Activated T-helper 1 cell treated with anti-CD3 and anti-CD28 coated beads, Interleukin-2, amount 50 U/mL, for 16 hours (primary cell): Measurements from ENCODE around the gene PMP22.
"Not testable (repeated sequence)": the region's sequence is repeated elsewhere in the genome, so short reads cannot be mapped to it uniquely, and the experiment has no call there.

Experiments
- DNase-seq, 2 donors: peaks; one replicate each; pipeline ENCODE4 v3.0.0-alpha.2; 2020; ENCODE audit warnings: low read depth in 1 of 2, low spot score in 1 of 2

The PMP22 gene

DNA sequence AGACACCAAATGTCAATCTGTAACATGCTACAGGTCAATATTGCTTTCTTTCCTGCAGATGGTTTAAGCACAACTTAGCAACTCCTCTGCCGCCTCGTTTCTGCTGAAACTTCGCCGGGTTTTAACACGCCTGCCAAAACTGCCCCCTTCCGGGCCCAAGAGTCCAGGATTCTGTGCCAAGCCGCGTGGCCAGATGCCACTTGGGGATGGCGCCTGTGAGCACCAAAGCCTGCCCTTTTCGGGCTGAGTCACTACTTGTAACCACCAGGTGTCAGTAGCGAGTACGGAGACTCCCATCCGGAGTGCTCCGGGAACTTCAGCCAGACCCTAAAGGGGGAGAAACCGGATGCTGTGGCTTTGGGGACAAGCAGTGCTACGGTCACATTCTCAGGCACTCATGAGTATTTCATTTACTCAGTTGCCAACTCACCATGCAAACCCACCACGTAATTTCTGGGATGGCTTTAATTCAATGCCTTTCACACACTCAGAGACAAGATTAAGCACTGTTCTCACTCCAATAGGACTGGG is 7.8 kb downstream of the PMP22 start:
- peak; percentile 10 to 15 for DNase-seq

GRCh38 chr17:15256689-15257088 is 8.4 kb downstream of the PMP22 start:
- no peak for DNase-seq

DNA sequence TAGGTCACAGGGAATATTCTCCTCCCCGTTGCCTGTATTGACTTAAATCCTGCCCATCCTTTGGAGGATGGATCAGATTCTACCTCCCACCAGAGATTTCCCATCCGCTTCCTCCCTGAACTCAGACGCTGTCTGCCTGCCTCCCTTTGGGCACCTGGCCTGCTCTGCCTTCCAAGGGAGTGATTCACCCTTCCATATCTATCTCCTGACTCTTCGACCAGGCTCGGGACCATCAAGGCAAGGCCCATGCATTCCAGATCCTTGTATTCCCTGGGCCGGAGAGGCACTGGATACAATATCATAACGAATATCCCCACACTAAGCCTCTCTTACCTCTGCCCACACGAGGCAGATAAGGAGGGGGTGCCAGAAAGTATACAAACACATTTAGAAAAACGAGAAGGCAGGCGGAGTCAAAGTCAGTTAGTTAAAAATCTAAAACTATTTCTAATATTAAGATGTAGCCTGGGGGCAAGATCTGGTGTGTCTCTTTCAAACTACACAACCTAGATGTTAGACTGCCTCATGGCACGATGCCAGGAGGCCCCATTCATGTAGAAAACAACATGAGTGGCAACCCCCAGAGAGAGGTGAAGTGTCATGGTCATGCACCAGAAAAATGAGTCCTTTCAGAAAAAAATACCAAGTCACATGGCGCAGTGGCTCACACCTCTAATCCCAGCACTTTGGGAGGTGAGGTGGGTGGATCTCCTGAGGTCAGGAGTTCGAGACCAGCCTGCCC is 9.2 kb downstream of the PMP22 start:
- no peak for DNase-seq

GRCh38 chr17:15250135-15250860 is 14.8 kb downstream of the PMP22 start:
- DNase-seq = no peak

DNA sequence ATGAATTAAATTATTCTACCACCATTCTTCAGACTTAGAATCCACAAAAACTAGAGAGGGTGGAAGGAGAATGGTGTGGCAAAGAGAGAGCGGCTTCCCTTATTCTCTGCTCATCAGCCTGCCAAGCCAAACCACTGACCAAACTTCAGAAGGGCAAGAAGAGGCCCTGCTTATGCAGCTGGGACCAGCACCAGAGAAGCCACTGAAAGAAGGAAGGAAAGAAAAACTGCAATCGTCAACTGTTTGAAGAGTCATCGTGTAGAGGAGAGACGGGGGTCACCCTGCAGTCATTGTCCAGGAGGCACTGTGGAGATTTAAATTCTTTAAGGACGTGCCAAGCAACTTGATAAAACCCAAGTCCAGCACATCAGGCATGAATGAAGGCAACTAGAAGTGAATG is 15.6 kb downstream of the PMP22 start:
- no peak for DNase-seq

DNA sequence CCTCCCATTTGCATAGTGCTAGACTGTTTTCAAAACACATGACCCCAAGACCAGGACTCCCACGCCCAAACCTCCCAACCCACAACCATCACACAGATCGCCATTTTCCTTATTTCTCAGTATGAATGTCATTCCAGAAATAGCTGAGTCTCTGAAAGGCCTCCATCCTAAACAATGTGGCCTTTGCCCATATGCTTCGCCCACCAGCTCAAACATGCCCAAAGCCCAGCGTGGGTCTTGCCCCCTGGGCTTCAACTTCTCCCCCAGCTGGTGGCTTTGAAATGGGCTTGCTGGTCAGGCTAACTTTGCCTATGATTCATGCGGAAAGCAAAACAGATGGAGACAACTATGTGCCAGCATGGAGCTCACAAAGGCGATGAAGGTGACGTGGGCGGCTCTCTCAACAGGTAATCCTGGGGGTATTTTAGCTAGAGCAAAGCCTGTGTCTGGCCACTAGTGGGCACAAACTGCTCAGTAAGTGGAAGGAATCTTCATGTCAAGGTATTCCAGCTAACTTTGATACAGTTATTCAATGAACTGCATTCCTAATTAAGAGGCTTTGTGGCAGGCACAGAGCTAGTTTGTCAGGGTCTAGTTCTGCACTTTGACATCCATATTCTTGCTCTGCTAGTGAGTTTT is 17.1 kb downstream of the PMP22 start:
- no peak for DNase-seq

GRCh38 chr17:15245054-15245453 is 20.1 kb downstream of the PMP22 start:
- DNase-seq = no peak

DNA sequence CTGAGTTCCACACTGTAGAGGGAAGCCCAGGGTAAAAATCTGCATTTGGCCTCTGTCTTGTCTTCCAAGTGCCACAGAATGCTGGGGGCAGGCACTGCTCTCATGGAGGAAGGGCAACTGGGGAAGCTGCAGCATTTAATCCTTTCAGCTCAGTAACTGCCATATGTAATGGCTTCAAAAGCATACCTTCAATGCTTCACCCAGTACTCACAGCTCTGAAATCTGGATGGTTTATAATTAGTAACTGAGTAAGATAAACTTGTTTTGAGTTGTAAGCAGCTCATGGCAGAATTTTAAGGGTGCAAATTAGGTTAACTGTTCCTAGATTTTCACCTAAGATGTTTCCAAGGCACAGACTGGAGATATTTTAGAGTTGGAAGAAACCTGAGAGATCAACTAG is 24.5 kb downstream of the PMP22 start:
- no peak for DNase-seq

GRCh38 chr17:15239491-15239890 is 25.6 kb downstream of the PMP22 start:
- no peak for DNase-seq

DNA sequence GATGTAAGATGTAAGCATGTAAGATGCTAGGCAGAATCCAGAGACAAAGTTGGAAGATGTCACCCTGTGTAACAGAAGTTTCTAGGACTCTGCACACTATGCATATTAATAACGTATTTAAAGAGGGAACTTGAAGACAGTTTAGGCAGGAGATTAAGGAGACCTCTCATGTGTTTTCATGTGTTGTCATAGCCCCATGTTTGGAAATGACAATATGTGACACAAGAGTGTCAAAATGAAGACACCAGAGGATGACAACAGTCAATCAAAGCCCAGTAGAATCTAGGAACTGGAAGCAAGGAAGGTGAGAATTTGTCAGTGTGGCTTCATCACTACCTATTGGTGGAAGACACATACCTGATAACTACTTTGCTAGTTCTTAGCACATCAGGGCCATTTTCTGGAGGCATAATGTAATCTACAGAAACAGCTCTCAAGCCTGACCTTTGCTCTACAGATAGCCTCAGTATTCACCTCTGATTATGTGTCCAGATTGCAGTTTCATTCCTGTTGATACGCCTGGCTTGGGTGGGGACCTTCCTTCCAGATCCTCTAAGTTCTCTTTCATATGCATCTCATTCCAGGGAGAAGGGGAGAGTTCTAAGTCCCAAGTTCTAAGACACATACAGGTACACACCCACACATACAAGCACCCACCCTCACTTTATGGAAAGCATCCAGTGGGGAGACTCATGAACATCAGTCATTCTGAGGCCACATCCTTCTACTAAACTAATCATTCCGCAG is 26.3 kb downstream of the PMP22 start:
- no peak for DNase-seq

DNA sequence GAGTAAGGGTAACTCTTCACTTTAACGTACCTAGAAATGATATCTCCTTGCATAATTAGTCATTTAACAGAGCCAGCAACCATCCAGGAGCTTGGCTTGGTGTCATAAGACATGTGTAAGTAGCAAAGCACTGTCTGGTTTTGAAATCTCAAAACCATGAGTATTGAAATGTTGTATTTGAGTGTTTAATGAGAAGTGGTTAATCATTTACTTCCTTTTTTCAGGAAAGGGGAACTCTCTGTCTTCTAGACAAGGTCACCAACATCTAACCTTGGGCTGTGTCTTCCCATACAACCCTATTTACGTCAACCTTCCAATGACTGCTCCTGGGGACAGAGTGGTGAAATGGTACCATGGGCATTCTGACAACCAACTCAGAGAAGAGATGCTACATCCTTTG is 27.1 kb downstream of the PMP22 start:
- no peak for DNase-seq

DNA sequence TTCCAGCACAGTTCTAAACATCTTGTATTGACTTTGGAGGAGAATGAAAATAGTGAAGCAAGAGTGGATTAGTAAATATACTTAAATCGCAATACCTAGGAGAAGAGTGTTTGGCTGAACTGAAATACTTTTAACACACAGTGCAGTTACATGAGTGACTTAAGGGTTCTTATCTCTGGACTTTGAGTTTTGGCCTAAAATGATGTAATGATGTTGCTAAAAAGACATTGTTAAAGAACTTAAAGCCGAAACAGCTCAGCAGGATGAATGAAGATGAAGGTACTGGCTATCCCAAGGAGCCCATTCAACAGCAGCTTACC is 28.1 kb downstream of the PMP22 start:
- no peak for DNase-seq

DNA sequence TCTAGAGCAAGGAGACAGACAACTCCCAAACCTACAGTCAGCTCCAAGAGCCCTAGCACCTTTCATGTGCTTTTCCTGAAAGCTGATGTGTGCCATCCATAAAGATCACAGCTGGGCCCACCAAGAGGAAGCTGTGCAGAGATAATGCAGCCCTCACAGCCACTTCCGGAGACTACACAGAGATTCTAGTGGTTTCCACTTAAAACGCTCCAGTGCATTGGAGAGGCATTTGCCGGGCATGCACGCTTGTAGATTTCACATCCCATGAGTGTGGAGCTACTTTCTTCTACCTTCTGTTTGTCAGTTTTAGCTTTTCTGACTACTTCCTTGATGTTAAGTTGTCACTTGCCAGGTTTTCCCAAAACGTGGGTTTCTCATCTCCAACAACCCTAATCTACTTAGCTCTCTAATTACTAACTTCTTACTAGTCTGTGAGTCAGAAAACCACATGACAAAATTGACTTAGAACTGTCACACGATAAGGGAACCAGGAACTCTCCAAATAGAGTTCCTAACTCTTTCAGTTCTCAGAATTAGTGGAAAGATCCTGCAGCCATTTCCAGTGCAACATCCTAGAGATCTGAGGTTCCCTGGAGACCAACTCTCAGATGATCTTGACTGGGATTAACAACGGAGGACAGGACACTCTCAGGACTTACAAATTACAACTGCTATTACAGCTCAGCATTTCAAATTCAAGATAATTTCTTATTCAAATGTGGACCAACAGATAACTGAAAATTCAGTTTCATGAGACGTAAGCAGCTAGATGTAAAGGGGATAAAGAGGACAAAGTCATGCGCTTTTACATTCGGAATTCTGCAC is 28.6 kb downstream of the PMP22 start:
- DNase-seq = no peak

GRCh38 chr17:15233971-15234370 is 31.2 kb downstream of the PMP22 start:
- no peak for DNase-seq

GRCh38 chr17:15233022-15233805 is 31.9 kb downstream of the PMP22 start:
- no peak for DNase-seq

DNA sequence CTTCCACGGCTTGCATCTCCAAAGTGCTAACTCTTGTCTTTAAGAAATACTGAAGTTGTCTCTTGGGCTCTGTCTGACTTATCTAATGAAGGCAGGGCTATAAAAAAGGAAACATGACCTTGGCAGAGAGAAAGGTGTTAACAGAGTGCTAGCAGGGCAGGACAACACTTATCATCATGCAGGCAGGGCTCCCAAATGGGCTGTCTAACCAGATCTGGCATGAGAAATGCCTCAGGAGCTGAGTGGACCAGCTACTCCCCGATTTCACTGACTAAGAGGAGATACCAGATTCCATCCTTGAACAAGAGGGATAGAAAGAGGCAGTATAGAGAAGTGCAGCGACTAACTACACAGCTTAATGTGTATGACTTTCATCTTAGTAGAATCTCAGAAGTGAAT is 32.6 kb downstream of the PMP22 start:
- no peak for DNase-seq

DNA sequence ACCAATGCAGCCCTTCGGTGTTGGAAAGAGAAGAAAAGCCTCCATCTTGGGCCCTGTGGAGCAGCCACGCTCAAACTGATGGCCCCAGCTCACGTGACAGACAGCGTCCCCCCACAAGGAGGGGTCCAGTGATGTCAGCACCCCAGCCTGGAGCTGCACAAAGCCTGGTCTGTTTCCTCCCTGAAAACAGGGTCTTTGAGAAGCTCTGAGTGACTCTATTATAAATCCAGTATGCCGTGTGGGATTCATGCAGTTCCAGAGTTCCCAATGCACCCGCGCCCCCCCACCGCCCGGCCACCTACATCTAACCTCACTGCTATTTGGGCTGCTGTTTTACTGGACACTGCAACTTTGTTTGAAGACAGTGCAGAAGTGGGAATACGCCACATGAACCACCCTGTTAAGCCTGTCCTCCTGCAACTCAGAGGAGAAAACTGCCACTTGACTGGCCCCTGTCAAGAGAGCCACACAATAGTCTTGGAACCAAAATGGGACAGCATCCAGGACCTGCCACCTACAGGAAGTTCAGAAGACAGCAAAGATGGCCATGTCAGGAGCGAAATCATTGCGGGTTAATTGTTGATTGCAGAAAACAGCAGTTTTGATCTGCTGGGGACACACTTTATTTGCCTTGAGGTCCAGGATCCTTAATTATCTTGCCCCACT is 33.1 kb downstream of the PMP22 start:
- DNase-seq = no peak

GRCh38 chr17:15230866-15231265 is 34.3 kb downstream of the PMP22 start:
- no peak for DNase-seq

DNA sequence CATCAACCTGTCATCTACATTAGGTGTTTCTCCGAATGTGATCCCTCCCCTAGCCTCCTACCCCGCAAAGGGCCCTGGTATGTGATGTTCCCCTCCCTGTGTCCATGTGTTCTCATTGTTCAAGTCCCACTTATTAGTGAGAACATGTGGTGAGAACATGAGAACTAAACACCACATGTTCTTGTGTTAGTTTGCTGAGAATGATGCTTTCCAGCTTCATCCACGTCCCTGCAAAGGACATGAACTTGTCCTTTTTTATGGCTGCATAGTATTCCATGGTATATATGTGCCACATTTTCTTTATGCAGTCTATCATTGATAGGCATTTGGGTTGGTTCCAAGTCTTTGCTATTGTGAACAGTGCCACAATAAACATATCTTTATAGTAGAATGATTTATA is 43.3 kb downstream of the PMP22 start:
- not testable (repeated sequence) for DNase-seq
